Activated T-cell treated with anti-CD3 and anti-CD28 coated beads, Interleukin-2, amount 50 U/mL, for 4 hours (primary cell): ENCODE results near the gene ZBTB21. TPM values are rescaled to one million over a fixed set of nuclear protein-coding genes. Genes with fewer than 3 reads are reported as not detected.

ENCODE experiments used
- ATAC-seq, 2 donors: fragments of 200-7000 bp; cut with Tn5 transposase; one replicate each; pipeline ENCODE4 v1.10.0; 2021
- DNase-seq: peaks from one replicate; pipeline ENCODE4 v3.0.0-alpha.2; 2020
- H3K27me3 Mint-ChIP-seq: one replicate; pipeline ENCODE4 v1.8.0; 2021; ENCODE audit warnings: low read depth, mixed read lengths
- H3K36me3 Mint-ChIP-seq: one replicate; pipeline ENCODE4 v1.8.0; 2022; ENCODE audit warnings: mixed read lengths; ENCODE audit not compliant: insufficient read depth
- H3K4me1 Mint-ChIP-seq: one replicate; pipeline ENCODE4 v1.8.0; 2021; ENCODE audit warnings: low read depth, mixed read lengths
- H3K4me3 Mint-ChIP-seq: one replicate; pipeline ENCODE4 v1.8.0; 2021; ENCODE audit warnings: mild to moderate bottlenecking, moderate library complexity, mixed read lengths
- H3K9me3 Mint-ChIP-seq: one replicate; pipeline ENCODE4 v1.8.0; 2021; ENCODE audit warnings: mixed read lengths
- total RNA-seq, 3 donors: library from RNA; stranded (reverse); gene quantifications; one replicate each; pipeline ENCODE4 v1.2.1, GENCODE V29; 2021

Gene ZBTB21
- total RNA-seq, 3 donors from 2014 or later: 25.6 to 33.7 (median 27.2) TPM

- no peaks in the 10 kb centered on the region for H3K27me3 Mint-ChIP-seq
- ATAC-seq (no peak), DNase-seq (no peak)
- H3K9me3 Mint-ChIP-seq: no peaks in the 10 kb centered on the region
- H3K4me1 Mint-ChIP-seq: no peaks in the 10 kb centered on the region
- H3K36me3 Mint-ChIP-seq: no peaks in the 10 kb centered on the region
- H3K4me3 Mint-ChIP-seq: no peak overlapping the region
These were observed 21.7 kb upstream of the ZBTB21 start for GRCh38 chr21:42031816-42032215.

GRCh38 chr21:42031241-42031640, 21.1 kb upstream of the ZBTB21 start:
- DNase-seq: no peak
- Mint-ChIP-seq H3K4me3 (no peak overlapping the region), H3K27me3 (no peaks in the 10 kb centered on the region), H3K4me1 (no peaks in the 10 kb centered on the region), H3K9me3 (no peaks in the 10 kb centered on the region), H3K36me3 (no peaks in the 10 kb centered on the region)
- ATAC-seq: no peak

- Mint-ChIP-seq H3K4me3 (no peak overlapping the region), H3K4me1 (no peaks in the 10 kb centered on the region), H3K27me3 (peaks cover 2% of the 10 kb centered on the region), H3K36me3 (no peaks in the 10 kb centered on the region), H3K9me3 (no peaks in the 10 kb centered on the region)
- no peak for ATAC-seq
- DNase-seq: no peak
These were observed 20.2 kb upstream of the ZBTB21 start for GRCh38 chr21:42030311-42030710.

- H3K9me3 Mint-ChIP-seq: no peaks in the 10 kb centered on the region
- DNase-seq (no peak), ATAC-seq (no peak)
- H3K27me3 Mint-ChIP-seq: peaks cover 2% of the 10 kb centered on the region
- H3K36me3 Mint-ChIP-seq: no peaks in the 10 kb centered on the region
- no peak overlapping the region for H3K4me3 Mint-ChIP-seq
- no peaks in the 10 kb centered on the region for H3K4me1 Mint-ChIP-seq
These were observed 18.7 kb upstream of the ZBTB21 start for GRCh38 chr21:42028766-42029425.

GRCh38 chr21:42027822-42028765, 17.9 kb upstream of the ZBTB21 start:
- Mint-ChIP-seq H3K27me3 (peaks cover 2% of the 10 kb centered on the region), H3K4me3 (no peak overlapping the region), H3K4me1 (no peaks in the 10 kb centered on the region), H3K36me3 (no peaks in the 10 kb centered on the region), H3K9me3 (no peaks in the 10 kb centered on the region)
- DNase-seq (no peak), ATAC-seq (no peak)

- H3K9me3 Mint-ChIP-seq: no peaks in the 10 kb centered on the region
- no peak for ATAC-seq
- H3K4me3 Mint-ChIP-seq: no peak overlapping the region
- no peaks in the 10 kb centered on the region for H3K4me1 Mint-ChIP-seq
- no peaks in the 10 kb centered on the region for H3K36me3 Mint-ChIP-seq
- peaks cover 2% of the 10 kb centered on the region for H3K27me3 Mint-ChIP-seq
- no peak for DNase-seq
These were observed 17.1 kb upstream of the ZBTB21 start for GRCh38 chr21:42027085-42027821.

- H3K36me3 Mint-ChIP-seq: no peaks in the 10 kb centered on the region
- no peak for ATAC-seq
- no peak for DNase-seq
- H3K27me3 Mint-ChIP-seq: peaks cover 2% of the 10 kb centered on the region
- H3K9me3 Mint-ChIP-seq: no peaks in the 10 kb centered on the region
- no peaks in the 10 kb centered on the region for H3K4me1 Mint-ChIP-seq
- no peak overlapping the region for H3K4me3 Mint-ChIP-seq
These were observed 15.9 kb upstream of the ZBTB21 start for GRCh38 chr21:42026082-42026435.

- Mint-ChIP-seq H3K4me3 (no peak overlapping the region), H3K9me3 (no peaks in the 10 kb centered on the region), H3K4me1 (no peaks in the 10 kb centered on the region), H3K27me3 (peaks cover 2% of the 10 kb centered on the region), H3K36me3 (no peaks in the 10 kb centered on the region)
- ATAC-seq: no peak
- no peak for DNase-seq
These were observed 15.4 kb upstream of the ZBTB21 start for GRCh38 chr21:42025376-42026081.

- H3K4me1 Mint-ChIP-seq: no peaks in the 10 kb centered on the region
- ATAC-seq: no peak
- H3K27me3 Mint-ChIP-seq: peaks cover 5% of the 10 kb centered on the region
- H3K9me3 Mint-ChIP-seq: no peaks in the 10 kb centered on the region
- H3K4me3 Mint-ChIP-seq: no peak overlapping the region
- DNase-seq: no peak
- no peaks in the 10 kb centered on the region for H3K36me3 Mint-ChIP-seq
These were observed 12.7 kb upstream of the ZBTB21 start for GRCh38 chr21:42022906-42023305.

GRCh38 chr21:42022091-42022430, 11.9 kb upstream of the ZBTB21 start:
- Mint-ChIP-seq H3K4me1 (no peaks in the 10 kb centered on the region), H3K36me3 (no peaks in the 10 kb centered on the region), H3K4me3 (no peak overlapping the region), H3K27me3 (peaks cover 5% of the 10 kb centered on the region), H3K9me3 (no peaks in the 10 kb centered on the region)
- no peak for DNase-seq
- ATAC-seq: no peak

GRCh38 chr21:42021371-42022090, 11.4 kb upstream of the ZBTB21 start:
- ATAC-seq: no peak
- peaks cover 5% of the 10 kb centered on the region for H3K27me3 Mint-ChIP-seq

GRCh38 chr21:42019706-42020105, 9.5 kb upstream of the ZBTB21 start:
- H3K36me3 Mint-ChIP-seq: no peaks in the 10 kb centered on the region
- peaks cover 2% of the 10 kb centered on the region for H3K9me3 Mint-ChIP-seq
- peaks cover 3% of the 10 kb centered on the region for H3K27me3 Mint-ChIP-seq
- ATAC-seq: no peak
- no peak for DNase-seq
- H3K4me3 Mint-ChIP-seq: no peak overlapping the region
- no peaks in the 10 kb centered on the region for H3K4me1 Mint-ChIP-seq

More at GRCh38 chr21:42021371-42022090, 11.4 kb upstream of the ZBTB21 start:
- no peak for DNase-seq
- Mint-ChIP-seq H3K36me3 (no peaks in the 10 kb centered on the region), H3K4me3 (no peak overlapping the region), H3K4me1 (no peaks in the 10 kb centered on the region), H3K9me3 (no peaks in the 10 kb centered on the region)

GRCh38 chr21:42019101-42019605, 9.0 kb upstream of the ZBTB21 start:
- Mint-ChIP-seq H3K4me3 (no peak overlapping the region), H3K36me3 (no peaks in the 10 kb centered on the region), H3K4me1 (no peaks in the 10 kb centered on the region), H3K27me3 (peaks cover 3% of the 10 kb centered on the region), H3K9me3 (peaks cover 4% of the 10 kb centered on the region)
- DNase-seq: no peak
- no peak for ATAC-seq
